GM06990 (cell line): ENCODE results near the gene MYB.

Source experiments
- DNase-seq: peaks from one replicate; pipeline ENCODE4 v3.0.0-alpha.2; 2011; ENCODE audit not compliant: insufficient read length; ENCODE audit errors: extremely low read depth
- H3K27me3 ChIP-seq: replicated peaks from 2 replicates; pipeline ENCODE4 v1.6.0; 2011; ENCODE audit warnings: low read length; ENCODE audit not compliant: control insufficient read depth, insufficient read depth
- H3K36me3 ChIP-seq: 2 replicates; pipeline ENCODE4 v1.5.1; 2011; ENCODE audit warnings: low read length; ENCODE audit not compliant: control insufficient read depth, insufficient read depth
- H3K4me3 ChIP-seq: replicated peaks from 2 replicates; pipeline ENCODE4 v1.5.1; 2011; ENCODE audit warnings: low read depth, mild to moderate bottlenecking, control low read depth, low read length
- CTCF ChIP-seq: IDR thresholded peaks from 2 replicates; pipeline ENCODE4 v1.5.1; 2011; ENCODE audit warnings: low read length, control low read depth, mild to moderate bottlenecking, inconsistent platforms; ENCODE audit not compliant: insufficient read depth, poor library complexity, severe bottlenecking

Gene MYB

DNA sequence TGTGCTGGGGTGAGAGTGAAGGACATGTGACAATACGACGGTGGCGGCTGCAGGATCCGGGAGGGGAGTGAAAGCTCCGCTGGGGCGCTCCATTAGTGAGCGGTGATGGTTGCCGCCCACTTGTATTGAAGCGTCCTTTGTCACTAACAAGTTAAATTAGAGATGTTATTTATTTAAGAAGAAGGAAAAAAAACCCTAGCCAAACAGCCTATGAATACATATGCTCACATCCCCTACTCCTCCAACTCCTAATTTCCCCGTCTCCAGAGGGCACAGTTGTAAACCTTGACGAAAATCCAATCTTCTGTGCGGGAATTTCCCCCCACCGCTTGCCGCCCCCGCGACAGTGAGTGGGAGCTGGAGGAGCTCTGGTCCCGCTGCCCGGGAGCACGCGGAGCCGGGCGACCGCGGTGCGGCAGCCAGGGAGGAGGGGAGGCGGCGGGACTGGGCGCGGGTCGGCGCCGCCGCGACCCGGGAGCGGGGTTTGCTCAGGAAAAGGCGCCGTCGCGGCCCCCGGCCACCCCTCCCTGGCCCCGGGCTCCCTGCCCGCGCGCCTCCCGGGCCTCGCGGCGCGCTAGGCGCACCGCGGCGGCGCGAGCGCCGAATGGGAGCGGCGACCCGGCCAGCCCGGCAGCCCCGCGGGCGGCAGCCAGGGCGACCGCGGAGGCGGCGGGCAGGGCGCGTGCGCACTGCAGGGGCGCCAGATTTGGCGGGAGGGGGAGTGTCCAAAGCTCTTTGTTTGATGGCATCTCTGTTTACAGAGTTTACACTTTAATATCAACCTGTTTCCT lies at the start of gene MYB:
Gene MYB (plus strand): TSS at position 767 of the 791 bp plus-strand sequence. CDS start 206 bp downstream, outside the sequence.
- H3K4me3 ChIP-seq, result peak within 1 kb of the TSS; percentile 87
- peaks cover under 1% of the 10 kb centered on the region; the same call in 1 of the 2 replicates for H3K36me3 ChIP-seq
- no peak for TF ChIP-seq CTCF
- H3K27me3 ChIP-seq, result no peaks in the 10 kb centered on the region
- DNase-seq, result peak; percentile 87

- no peak for TF ChIP-seq CTCF
- no peak overlapping the region for H3K4me3 ChIP-seq
- DNase-seq, result no peak
- H3K27me3 ChIP-seq, result no peaks in the 10 kb centered on the region
- H3K36me3 ChIP-seq, result no peaks in the 10 kb centered on the region
Observed at GRCh38 chr6:135132776-135133175, 48.3 kb upstream of the MYB start.

- DNase-seq, result no peak
- no peak for TF ChIP-seq CTCF
- H3K36me3 ChIP-seq, result no peaks in the 10 kb centered on the region
- no peak overlapping the region for H3K4me3 ChIP-seq
- H3K27me3 ChIP-seq, result no peaks in the 10 kb centered on the region
Observed at GRCh38 chr6:135135835-135136234, 45.3 kb upstream of the MYB start.

DNA sequence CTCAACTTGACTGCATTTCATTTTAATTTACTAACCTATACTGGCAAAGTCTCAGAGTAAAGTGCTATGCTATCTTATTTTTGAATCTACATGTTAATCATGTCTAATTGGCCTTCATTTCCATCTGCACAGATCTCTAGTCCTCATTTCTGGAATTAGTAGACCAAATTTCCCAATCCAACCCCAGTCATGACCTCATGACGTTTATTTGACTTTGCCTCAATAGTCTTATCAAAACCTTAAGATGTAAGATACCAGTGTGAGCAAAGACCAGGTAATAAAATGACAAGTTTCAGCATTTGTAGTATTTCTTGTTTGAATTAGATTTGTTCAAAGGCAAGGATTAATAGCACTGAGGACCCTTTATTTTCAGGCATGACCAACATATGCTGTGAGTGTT lies 43.3 kb upstream of the MYB start:
- H3K27me3 ChIP-seq, result no peaks in the 10 kb centered on the region
- H3K36me3 ChIP-seq, result no peaks in the 10 kb centered on the region
- no peak for TF ChIP-seq CTCF
- DNase-seq, result no peak
- H3K4me3 ChIP-seq, result no peak overlapping the region

DNA sequence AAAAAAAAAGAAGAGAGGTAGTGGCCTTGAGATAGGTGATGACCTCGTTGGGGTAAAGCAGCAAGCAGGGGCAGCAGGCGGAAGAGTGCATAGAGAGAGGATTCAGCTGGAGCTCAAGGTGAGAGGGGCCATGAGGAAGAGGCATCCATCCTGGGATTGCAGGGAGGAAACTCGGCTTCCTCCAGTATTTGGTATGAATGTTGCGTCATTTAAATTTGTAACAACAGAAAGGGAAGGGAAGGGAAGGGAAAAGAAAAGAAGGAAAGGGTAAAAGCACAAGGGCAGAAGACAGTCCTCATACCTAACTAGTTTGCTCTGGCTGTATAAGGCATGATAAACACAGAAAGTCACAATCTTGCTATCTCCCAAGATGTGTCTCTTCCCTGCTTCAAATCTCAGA lies 39.9 kb upstream of the MYB start:
- H3K27me3 ChIP-seq, result no peaks in the 10 kb centered on the region
- DNase-seq, result no peak
- H3K4me3 ChIP-seq, result no peak overlapping the region
- H3K36me3 ChIP-seq, result no peaks in the 10 kb centered on the region
- TF ChIP-seq CTCF, result no peak
